Lower leg skin (tissue), 3 donors: Measurements from ENCODE around the gene IL17RB.

Source experiments
- POLR2A ChIP-seq, 2 donors: fragments of 450-650 bp; IDR thresholded peaks; one replicate each; pipeline ENCODE4 v1.6.1; 2016 to 2017; ENCODE audit warnings: antibody characterized with exemption in 2 of 2, mild to moderate bottlenecking in 1 of 2, moderate library complexity in 1 of 2
- TF ChIP-seq, protein P1 (sequence below), 3 donors: fragments of 450-650 bp; IDR thresholded peaks; one replicate each; pipeline ENCODE4 v1.5.1; 2016; ENCODE audit warnings: antibody characterized with exemption in 3 of 3, mild to moderate bottlenecking in 3 of 3, moderate library complexity in 2 of 3

DNA sequence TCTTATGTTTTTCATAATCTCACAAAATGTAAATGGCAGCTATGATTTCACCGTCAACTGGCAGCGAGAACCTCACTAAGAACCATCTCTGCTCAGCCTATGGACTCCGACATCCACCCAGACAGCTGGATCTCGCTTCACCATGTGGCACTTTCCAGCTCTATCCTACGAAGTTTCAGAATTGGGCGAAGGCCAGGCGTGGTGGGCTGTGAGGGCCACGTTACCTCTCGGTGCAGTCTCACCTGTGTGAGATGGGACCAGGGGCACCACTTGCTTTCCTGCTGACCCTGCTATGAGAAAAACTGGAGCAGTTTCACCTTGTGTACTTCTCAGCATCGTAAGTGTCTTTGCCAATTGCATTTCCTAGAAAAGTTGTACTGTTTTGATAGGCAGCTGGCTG is 32.5 kb upstream of the IL17RB start:
- TF ChIP-seq, protein P1, sequence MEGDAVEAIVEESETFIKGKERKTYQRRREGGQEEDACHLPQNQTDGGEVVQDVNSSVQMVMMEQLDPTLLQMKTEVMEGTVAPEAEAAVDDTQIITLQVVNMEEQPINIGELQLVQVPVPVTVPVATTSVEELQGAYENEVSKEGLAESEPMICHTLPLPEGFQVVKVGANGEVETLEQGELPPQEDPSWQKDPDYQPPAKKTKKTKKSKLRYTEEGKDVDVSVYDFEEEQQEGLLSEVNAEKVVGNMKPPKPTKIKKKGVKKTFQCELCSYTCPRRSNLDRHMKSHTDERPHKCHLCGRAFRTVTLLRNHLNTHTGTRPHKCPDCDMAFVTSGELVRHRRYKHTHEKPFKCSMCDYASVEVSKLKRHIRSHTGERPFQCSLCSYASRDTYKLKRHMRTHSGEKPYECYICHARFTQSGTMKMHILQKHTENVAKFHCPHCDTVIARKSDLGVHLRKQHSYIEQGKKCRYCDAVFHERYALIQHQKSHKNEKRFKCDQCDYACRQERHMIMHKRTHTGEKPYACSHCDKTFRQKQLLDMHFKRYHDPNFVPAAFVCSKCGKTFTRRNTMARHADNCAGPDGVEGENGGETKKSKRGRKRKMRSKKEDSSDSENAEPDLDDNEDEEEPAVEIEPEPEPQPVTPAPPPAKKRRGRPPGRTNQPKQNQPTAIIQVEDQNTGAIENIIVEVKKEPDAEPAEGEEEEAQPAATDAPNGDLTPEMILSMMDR (IDR thresholded peaks at IDR 0.05): no peak
- no peak for TF ChIP-seq POLR2A (IDR thresholded peaks at IDR 0.05)
